ENCODE data around the gene EFNB2. TPM values are rescaled to one million over a fixed set of nuclear protein-coding genes. Genes with fewer than 3 reads are reported as not detected.

The EFNB2 gene
- total and polyA plus RNA-seq, 9 of the 15 experiments (the other 6 are each of a cell fraction or from before 2014, with no cell fraction given) = 0.01 to 0.29 (median 0.18) TPM

GRCh38 chr13:106513025-106513983, 22.2 kb downstream of the EFNB2 start (continued):
- TF ChIP-seq RCOR1 (IDR thresholded peaks at IDR 0.05; ENCODE audit: borderline replicate concordance in 1 of 2, low read depth in 2 of 2, low read length in 2 of 2) = no peak
- TF ChIP-seq ZBTB2 (IDR thresholded peaks at IDR 0.05) = no peak
- TF ChIP-seq MED1 (CRISPR knock-in tag; IDR thresholded peaks at IDR 0.05; ENCODE audit: borderline replicate concordance) = no peak
- no peak for TF ChIP-seq SNRNP70 (optimal IDR thresholded peaks at IDR 0.05; ENCODE audit: low read depth, low read length)
- no peak for TF ChIP-seq POLR2A (conservative IDR thresholded peaks at IDR 0.05)

GRCh38 chr13:106507560-106508274, 27.7 kb downstream of the EFNB2 start:
- Histone ChIP-seq H3K4me1 (replicated peaks in 1 of 2; ENCODE audit: control insufficient read depth in 2 of 2, insufficient read depth in 2 of 2, low read length in 2 of 2) (peaks cover 0 to 3% of the 10 kb centered on the region in 2 experiments; a peak in 3 of 5 replicates), H3K9me1 (ENCODE audit: control insufficient read depth, insufficient read depth, low read length) (no peaks in the 10 kb centered on the region)
- no TSS peak for BruUV-seq (replicated peaks)
- TF ChIP-seq NEUROD1 (IDR thresholded peaks at IDR 0.05; ENCODE audit: borderline replicate concordance, low read depth, low read length, partially characterized antibody) = no peak
- TF ChIP-seq IFI16 (CRISPR knock-in tag; IDR thresholded peaks at IDR 0.05) = no peak
- peak; percentile 18 for TF ChIP-seq TBP (optimal IDR thresholded peaks at IDR 0.05; ENCODE audit: low read depth, low read length)
- TF ChIP-seq C11orf30 (IDR thresholded peaks at IDR 0.05; ENCODE audit: low read depth) = peak; percentile 79
- TF ChIP-seq SMARCC2 (IDR thresholded peaks at IDR 0.05; ENCODE audit: low read depth) = no peak
- TF ChIP-seq DPF2 (IDR thresholded peaks at IDR 0.05) = 0 out of 2 replicates have a peak, but pooled peaks have one; percentile 13
- TF ChIP-seq GTF2F1 (IDR thresholded peaks at IDR 0.05; ENCODE audit: low read depth, low read length) = no peak
- TF ChIP-seq MAFK (IDR thresholded peaks at IDR 0.05; ENCODE audit: low read length) = 0 out of 2 replicates have a peak, but pooled peaks have one; percentile 48
- TF ChIP-seq ZNF316 (IDR thresholded peaks at IDR 0.05) = peak; percentile 85
- TF ChIP-seq MAFG (tag; conservative IDR thresholded peaks at IDR 0.05) = peak; percentile 89
- peak; percentile 69 for TF ChIP-seq MAFF (IDR thresholded peaks at IDR 0.05; ENCODE audit: low read length)

More at GRCh38 chr13:106507560-106508274, 27.7 kb downstream of the EFNB2 start:
- H3K36me3 ChIP-seq (ENCODE audit: control insufficient read depth, insufficient read depth, low read length) = no peaks in the 10 kb centered on the region
- intact Hi-C loops (cut with micrococcal nuclease) (no loop called here), in situ Hi-C loops (cut with MboI) (no loop called here)
- CTCF ChIA-PET (ENCODE audit: low intra/inter-chr PET ratio) = no interaction called here
- 15% methylated on average over 8 of the region's 11 CpGs for WGBS (ENCODE audit: insufficient coverage, low coverage, missing lambda C conversion rate)
- H3K9me3 ChIP-seq (replicated peaks; ENCODE audit: control insufficient read depth, insufficient read depth, low read depth, low read length) = no peaks in the 10 kb centered on the region
- no peaks in the 10 kb centered on the region for H4K20me1 ChIP-seq (replicated peaks; ENCODE audit: control insufficient read depth, insufficient read depth, low read length)
- H3K4me3 ChIP-seq = no peak overlapping the region
- no peaks in the 10 kb centered on the region for H3K79me2 ChIP-seq (ENCODE audit: control insufficient read depth, insufficient read depth, low read length)
- POLR2A ChIA-PET = interaction anchor here (0.6 kb wide), 1 partner anchor 560 kb away, joined by 3 read pairs; no protein-coding TSS in a partner anchor
- H3K9ac ChIP-seq (ENCODE audit: insufficient read depth in 1 of 2, low read depth in 2 of 2, low read length in 2 of 2) = peak overlapping the region in 1 of 2 experiments; percentile 20; a peak in 1 of 4 replicates
- no peaks in the 10 kb centered on the region for H3K27me3 ChIP-seq (ENCODE audit: control insufficient read depth in 2 of 2, insufficient read depth in 2 of 2, low read length in 2 of 2)
- peak; percentile 79 for ATAC-seq
- no peak for FAIRE-seq
- peak overlapping the region; percentile 83 for H2AFZ ChIP-seq (ENCODE audit: low read depth, low read length)
- peak in 2 of 4 experiments; percentile 16 to 44 for DNase-seq (ENCODE audit: extremely low read depth in 1 of 4, low spot score in 3 of 4)
- H3K4me2 ChIP-seq (ENCODE audit: insufficient read depth, low read length) = peak overlapping the region; percentile 49
- H3K27ac ChIP-seq (ENCODE audit: extremely low read depth, low read depth, low read length) = no peak overlapping the region; the same call in 2 of the 3 replicates

All from K562 (cell line).